Stimulated activated naive B cell treated with anti-CD40 and anti-IgM and Interleukin-4, amounts not matched to agents 10 μg/mL and 1 μg/mL and 100 μg/mL, for 72 hours (primary cell): Measurements from ENCODE around the gene CIBAR2.

Experiments
- ATAC-seq, 2 donors: fragments of 150-1000 bp; cut with Tn5 transposase; replicated peaks; 2 replicates each; pipeline ENCODE4 v1.10.0; 2021; ENCODE audit warnings: moderate library complexity in 1 of 2
- DNase-seq: peaks from one replicate; pipeline ENCODE4 v3.0.0; 2021
- H3K27ac Mint-ChIP-seq: one replicate; pipeline ENCODE4 v1.8.0; 2022; ENCODE audit warnings: mild to moderate bottlenecking, mixed read lengths
- H3K27me3 Mint-ChIP-seq, 2 donors: one replicate each; pipeline ENCODE4 v1.8.0; 2022; ENCODE audit warnings: mixed read lengths in 2 of 2
- H3K36me3 Mint-ChIP-seq, 2 donors: one replicate each; pipeline ENCODE4 v1.8.0; 2022; ENCODE audit warnings: mixed read lengths in 2 of 2, mild to moderate bottlenecking in 1 of 2
- H3K4me1 Mint-ChIP-seq, 2 donors: one replicate each; pipeline ENCODE4 v1.8.0; 2022; ENCODE audit warnings: mixed read lengths in 2 of 2, mild to moderate bottlenecking in 1 of 2
- H3K4me3 Mint-ChIP-seq, 2 donors: one replicate each; pipeline ENCODE4 v1.8.0; 2022; ENCODE audit warnings: mild to moderate bottlenecking in 2 of 2, mixed read lengths in 2 of 2, moderate library complexity in 1 of 2
- H3K9me3 Mint-ChIP-seq, 2 donors: one replicate each; pipeline ENCODE4 v1.8.0; 2022; ENCODE audit warnings: mixed read lengths in 2 of 2, mild to moderate bottlenecking in 1 of 2

Gene CIBAR2

GRCh38 chr16:85112364-85112763 is at the start of gene CIBAR2:
CIBAR2 (minus strand) TSS chr16:85112472; CDS start chr16:85112352, 120 bp downstream.
- ATAC-seq (no peak), DNase-seq (no peak)
- H3K27ac Mint-ChIP-seq = no peak within 1 kb of the TSS
- H3K36me3 Mint-ChIP-seq = no peaks in the 10 kb centered on the region
- peaks cover 0 to 1% of the 10 kb centered on the region in 2 donors for H3K9me3 Mint-ChIP-seq
- H3K4me1 Mint-ChIP-seq = peaks cover 5 to 9% of the 10 kb centered on the region in 2 donors
- no peaks in the 10 kb centered on the region for H3K27me3 Mint-ChIP-seq
- H3K4me3 Mint-ChIP-seq = no peak within 1 kb of the TSS

DNA sequence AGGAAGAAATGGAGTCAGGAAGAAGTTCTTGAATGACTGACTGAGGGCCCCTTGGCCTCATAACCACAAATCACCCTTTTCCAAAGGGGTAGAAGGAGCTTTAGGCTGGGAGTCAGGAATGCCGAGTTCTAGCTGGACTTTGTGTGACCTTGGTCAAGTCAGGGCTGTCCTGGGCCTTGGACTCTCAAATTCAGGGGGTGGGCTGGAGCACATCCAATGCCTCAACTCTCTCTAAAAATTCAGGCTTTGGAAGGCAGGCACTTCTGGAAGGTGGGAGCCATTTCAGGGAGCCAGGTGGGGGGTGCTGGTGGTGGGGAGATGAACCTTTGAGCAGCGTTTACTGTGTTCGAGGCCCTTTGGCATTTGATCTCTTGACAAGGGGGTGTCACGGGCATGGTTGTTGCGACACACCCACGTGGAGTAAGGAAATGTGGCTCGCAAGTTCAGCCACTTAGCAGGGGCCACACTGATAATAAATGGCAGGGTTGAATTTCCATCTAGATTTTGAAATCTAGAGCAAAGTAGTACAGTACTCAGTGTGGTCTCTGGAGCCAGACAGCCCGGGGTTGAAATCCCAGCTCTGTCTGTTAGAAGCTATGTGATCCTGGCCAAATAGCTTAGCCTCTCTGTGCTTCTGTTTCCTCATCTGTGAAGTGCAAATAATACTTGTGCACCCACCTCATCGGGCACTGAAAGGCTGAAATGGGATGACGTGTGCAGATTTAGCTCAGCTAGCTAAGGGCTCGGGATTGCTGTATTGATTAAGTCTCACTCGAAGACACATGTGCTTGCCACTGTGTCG is 47.1 kb upstream of the CIBAR2 start:
- H3K36me3 Mint-ChIP-seq = no peaks in the 10 kb centered on the region
- H3K9me3 Mint-ChIP-seq = no peaks in the 10 kb centered on the region
- H3K27me3 Mint-ChIP-seq = peaks cover 12 to 16% of the 10 kb centered on the region in 2 donors
- H3K4me3 Mint-ChIP-seq = no peak overlapping the region
- DNase-seq = no peak
- peaks cover 11% of the 10 kb centered on the region in 2 donors for H3K4me1 Mint-ChIP-seq
- no peak overlapping the region for H3K27ac Mint-ChIP-seq
- no peak for ATAC-seq

DNA sequence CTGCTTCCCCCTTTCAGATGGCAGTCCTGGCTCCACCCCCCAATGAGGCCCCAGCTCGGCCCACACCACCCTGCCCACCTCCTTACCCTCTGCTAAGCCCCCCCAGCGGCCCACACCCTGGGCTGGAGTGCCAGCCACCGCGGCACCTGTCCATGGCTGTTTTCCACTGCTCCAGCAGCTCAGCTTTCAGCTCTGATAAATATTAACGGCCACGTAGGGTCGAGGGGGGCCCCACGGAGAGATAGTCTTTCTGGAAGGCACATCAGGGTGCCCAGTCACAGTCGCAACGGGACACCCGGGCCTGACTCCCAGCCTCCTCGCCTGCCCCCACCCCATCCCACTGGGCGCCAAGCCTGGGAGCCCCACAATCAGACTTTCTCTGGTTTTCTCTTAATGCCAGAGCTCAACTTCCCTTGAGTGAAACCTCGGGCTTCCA is 46.5 kb upstream of the CIBAR2 start:
- no peak for DNase-seq
- Mint-ChIP-seq H3K4me1 (peaks cover 11% of the 10 kb centered on the region in 2 donors), H3K36me3 (no peaks in the 10 kb centered on the region), H3K4me3 (no peak overlapping the region), H3K27me3 (peaks cover 12 to 15% of the 10 kb centered on the region in 2 donors), H3K27ac (no peak overlapping the region), H3K9me3 (no peaks in the 10 kb centered on the region)
- no peak for ATAC-seq

DNA sequence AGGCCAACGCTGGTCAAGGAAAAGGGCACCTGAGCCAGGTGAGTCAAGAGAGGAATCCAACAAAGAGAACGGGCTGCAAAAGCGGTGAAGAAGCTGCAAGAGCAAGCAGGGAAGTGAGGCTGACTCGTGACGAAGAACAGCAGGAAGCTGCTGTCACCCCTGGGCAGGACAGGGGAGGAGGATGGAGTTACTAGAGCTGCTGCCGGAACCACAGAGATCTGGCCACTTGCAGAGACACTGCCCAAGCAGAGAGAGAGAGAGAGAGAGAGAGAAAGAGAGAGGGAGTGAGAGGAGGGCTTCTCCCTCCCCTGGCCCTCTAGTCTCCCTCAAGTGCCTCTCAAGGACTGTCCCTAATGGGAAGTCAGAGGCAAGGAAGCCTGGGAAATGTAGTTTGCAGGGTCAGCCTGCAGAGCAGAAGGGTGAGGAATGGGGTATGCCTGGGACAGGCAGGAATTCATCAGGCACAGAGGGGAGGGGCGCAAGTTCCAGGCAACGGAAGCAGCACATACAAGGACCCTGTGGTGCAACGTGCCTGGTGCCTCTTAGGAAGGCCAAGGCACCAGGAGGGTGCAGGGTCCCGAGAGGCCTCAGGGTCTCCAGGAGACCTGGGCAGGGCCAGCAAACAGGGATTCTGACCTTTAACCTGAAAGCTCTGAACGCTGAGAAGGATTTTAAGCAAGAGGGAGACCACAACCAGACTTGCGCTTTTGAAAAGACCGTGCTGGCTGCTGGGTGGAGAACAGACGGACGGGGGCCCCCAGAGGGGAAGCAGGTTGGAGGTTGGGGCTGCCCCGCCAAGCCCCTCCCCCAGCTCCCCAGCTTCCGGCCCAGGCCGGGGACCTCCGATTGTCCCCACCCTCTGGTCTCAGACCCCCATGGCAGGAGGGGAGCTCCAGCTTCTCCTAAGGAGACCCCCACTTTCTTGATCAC is 45.8 kb upstream of the CIBAR2 start:
- DNase-seq (peak; percentile 20), ATAC-seq (peak; percentile 75 to 92)
- Mint-ChIP-seq H3K9me3 (no peaks in the 10 kb centered on the region), H3K27ac (peak overlapping the region; percentile 88), H3K36me3 (no peaks in the 10 kb centered on the region), H3K27me3 (peaks cover 12 to 13% of the 10 kb centered on the region in 2 donors), H3K4me1 (peaks cover 11% of the 10 kb centered on the region in 2 donors), H3K4me3 (peak overlapping the region; percentile 76 to 79)

DNA sequence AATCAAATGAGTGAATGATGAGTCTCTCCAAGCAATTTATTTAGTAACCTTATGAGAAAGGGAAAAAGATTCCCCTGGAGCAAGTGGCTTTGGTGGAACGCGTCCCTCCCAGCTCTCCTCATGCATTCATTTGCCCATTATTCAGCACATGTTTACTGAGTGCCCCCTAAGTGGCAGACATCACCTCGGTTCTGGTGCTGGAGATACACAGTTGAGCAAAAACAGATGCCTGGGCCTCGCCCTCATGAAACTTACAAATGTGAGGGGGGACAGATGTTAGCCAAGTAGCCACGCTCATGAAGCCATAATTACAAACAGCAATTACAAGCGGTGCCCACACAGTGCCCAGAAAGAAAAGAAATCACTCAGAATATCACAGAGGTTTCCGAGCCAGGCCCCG is 45.1 kb upstream of the CIBAR2 start:
- DNase-seq = no peak
- peak in 1 of 2 donors; percentile 28 for ATAC-seq
- Mint-ChIP-seq H3K27ac (peak overlapping the region; percentile 88), H3K4me3 (peak overlapping the region; percentile 76 to 79), H3K4me1 (peaks cover 11% of the 10 kb centered on the region in 2 donors), H3K27me3 (peaks cover 12 to 13% of the 10 kb centered on the region in 2 donors), H3K9me3 (no peaks in the 10 kb centered on the region), H3K36me3 (no peaks in the 10 kb centered on the region)

GRCh38 chr16:85156869-85157268 is 44.6 kb upstream of the CIBAR2 start:
- Mint-ChIP-seq H3K4me1 (peaks cover 11% of the 10 kb centered on the region in 2 donors), H3K27me3 (peaks cover 12 to 13% of the 10 kb centered on the region in 2 donors)

DNA sequence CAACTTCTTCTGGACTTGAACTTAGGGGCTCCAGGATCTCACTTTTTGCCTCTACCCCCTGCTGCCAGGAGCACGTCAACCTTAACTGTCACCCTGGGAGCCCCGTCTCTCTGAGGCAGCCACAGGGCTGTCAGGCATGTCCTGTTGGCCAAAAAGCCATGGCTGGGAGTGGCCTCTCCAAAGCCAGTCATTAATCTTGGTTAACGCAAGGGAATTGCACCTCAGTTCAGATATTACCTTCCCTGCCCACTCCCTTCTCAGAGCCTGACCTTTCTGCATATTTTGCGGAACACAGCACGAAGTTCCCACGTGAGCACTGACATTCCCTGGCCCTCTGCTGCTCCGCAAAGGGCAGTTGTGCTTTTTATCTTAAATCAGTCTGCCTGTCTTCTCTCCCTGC is 44.2 kb upstream of the CIBAR2 start:
- Mint-ChIP-seq H3K36me3 (no peaks in the 10 kb centered on the region), H3K27me3 (peaks cover 12 to 13% of the 10 kb centered on the region in 2 donors), H3K4me3 (no peak overlapping the region), H3K27ac (no peak overlapping the region), H3K4me1 (peaks cover 11% of the 10 kb centered on the region in 2 donors), H3K9me3 (no peaks in the 10 kb centered on the region)
- no peak for ATAC-seq
- no peak for DNase-seq

More at GRCh38 chr16:85156869-85157268, 44.6 kb upstream of the CIBAR2 start:
- Mint-ChIP-seq H3K4me3 (no peak overlapping the region), H3K36me3 (no peaks in the 10 kb centered on the region), H3K27ac (no peak overlapping the region), H3K9me3 (no peaks in the 10 kb centered on the region)
- ATAC-seq (no peak), DNase-seq (no peak)

GRCh38 chr16:85153656-85154091 is 41.4 kb upstream of the CIBAR2 start:
- Mint-ChIP-seq H3K27ac (no peak overlapping the region), H3K36me3 (no peaks in the 10 kb centered on the region), H3K27me3 (peaks cover 31 to 33% of the 10 kb centered on the region in 2 donors), H3K4me3 (no peak overlapping the region), H3K9me3 (no peaks in the 10 kb centered on the region), H3K4me1 (peaks cover 11 to 13% of the 10 kb centered on the region in 2 donors)
- ATAC-seq (no peak), DNase-seq (no peak)

- Mint-ChIP-seq H3K27me3 (peaks cover 28 to 30% of the 10 kb centered on the region in 2 donors), H3K9me3 (no peaks in the 10 kb centered on the region), H3K27ac (no peak overlapping the region), H3K36me3 (no peaks in the 10 kb centered on the region), H3K4me1 (peaks cover 6 to 10% of the 10 kb centered on the region in 2 donors), H3K4me3 (no peak overlapping the region)
- ATAC-seq (no peak), DNase-seq (no peak)
Observed at GRCh38 chr16:85153046-85153445, 40.8 kb upstream of the CIBAR2 start.

GRCh38 chr16:85152414-85153030 is 40.2 kb upstream of the CIBAR2 start:
- Mint-ChIP-seq H3K9me3 (no peaks in the 10 kb centered on the region), H3K27ac (no peak overlapping the region), H3K4me1 (peaks cover under 1 to 5% of the 10 kb centered on the region in 2 donors), H3K36me3 (no peaks in the 10 kb centered on the region), H3K27me3 (peaks cover 26 to 27% of the 10 kb centered on the region in 2 donors), H3K4me3 (no peak overlapping the region)
- DNase-seq = no peak
- no peak for ATAC-seq

- Mint-ChIP-seq H3K27me3 (peaks cover 22 to 27% of the 10 kb centered on the region in 2 donors), H3K36me3 (no peaks in the 10 kb centered on the region), H3K4me3 (no peak overlapping the region), H3K9me3 (no peaks in the 10 kb centered on the region), H3K27ac (no peak overlapping the region), H3K4me1 (peaks cover 0 to 2% of the 10 kb centered on the region in 2 donors)
- DNase-seq (no peak), ATAC-seq (peak; percentile 56 to 76)
Observed at GRCh38 chr16:85151603-85152413, 39.5 kb upstream of the CIBAR2 start.

GRCh38 chr16:85151079-85151602 is 38.9 kb upstream of the CIBAR2 start:
- DNase-seq (no peak), ATAC-seq (no peak)
- H3K27ac Mint-ChIP-seq = no peak overlapping the region
- no peak overlapping the region for H3K4me3 Mint-ChIP-seq
- peaks cover 24 to 30% of the 10 kb centered on the region in 2 donors for H3K27me3 Mint-ChIP-seq
- H3K4me1 Mint-ChIP-seq = peaks cover 0 to 2% of the 10 kb centered on the region in 2 donors
- H3K9me3 Mint-ChIP-seq = no peaks in the 10 kb centered on the region
- H3K36me3 Mint-ChIP-seq = no peaks in the 10 kb centered on the region

GRCh38 chr16:85150331-85150940 is 38.2 kb upstream of the CIBAR2 start:
- no peaks in the 10 kb centered on the region for H3K9me3 Mint-ChIP-seq
- peaks cover 27 to 36% of the 10 kb centered on the region in 2 donors for H3K27me3 Mint-ChIP-seq
- no peak for ATAC-seq
- no peaks in the 10 kb centered on the region for H3K36me3 Mint-ChIP-seq
- H3K4me1 Mint-ChIP-seq = peaks cover 0 to 2% of the 10 kb centered on the region in 2 donors
- no peak overlapping the region for H3K27ac Mint-ChIP-seq
- H3K4me3 Mint-ChIP-seq = no peak overlapping the region
- no peak for DNase-seq
